Measurements from ENCODE around the gene KMT2A.

Gene KMT2A

DNA sequence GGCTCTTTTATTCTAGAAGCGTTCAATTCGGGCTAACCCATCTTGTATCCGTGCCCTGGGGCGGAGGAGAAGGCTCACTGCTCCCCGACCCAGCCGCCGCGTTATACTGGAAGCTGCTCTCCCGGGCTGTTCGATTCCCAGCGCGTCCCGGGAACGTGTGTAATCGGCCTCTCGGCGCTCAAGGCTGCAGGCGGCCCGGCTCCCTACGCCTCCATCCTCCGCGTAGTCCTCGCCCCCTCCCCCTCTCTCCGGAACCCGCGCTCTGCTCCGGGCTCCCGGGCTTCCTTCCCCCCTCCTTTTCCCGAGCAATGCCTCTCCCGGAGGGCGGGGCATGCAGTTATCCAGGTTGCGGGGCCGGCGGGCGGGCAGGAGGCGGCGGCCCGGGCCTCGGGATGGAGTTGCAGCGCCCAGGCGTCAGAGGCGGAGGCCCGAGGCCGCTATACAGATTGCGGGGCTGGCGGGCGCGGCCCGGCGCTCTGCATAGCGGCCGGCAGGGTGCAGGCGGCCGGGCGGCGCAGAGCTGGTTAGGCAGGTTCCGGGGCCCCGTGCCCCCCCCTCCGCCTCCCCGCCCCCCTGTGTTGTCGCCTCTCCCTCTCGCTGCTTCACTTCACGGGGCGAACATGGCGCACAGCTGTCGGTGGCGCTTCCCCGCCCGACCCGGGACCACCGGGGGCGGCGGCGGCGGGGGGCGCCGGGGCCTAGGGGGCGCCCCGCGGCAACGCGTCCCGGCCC, at the start of gene KMT2A:
Gene KMT2A, plus strand, starts transcription at position 600 of the 732 bp plus-strand sequence. Its CDS starts 21 bp downstream, at position 621.
- TF ChIP-seq EZH2 (optimal IDR thresholded peaks at IDR 0.05; ENCODE audit: low read depth, low read length), result no peak
- TF ChIP-seq, protein P1, sequence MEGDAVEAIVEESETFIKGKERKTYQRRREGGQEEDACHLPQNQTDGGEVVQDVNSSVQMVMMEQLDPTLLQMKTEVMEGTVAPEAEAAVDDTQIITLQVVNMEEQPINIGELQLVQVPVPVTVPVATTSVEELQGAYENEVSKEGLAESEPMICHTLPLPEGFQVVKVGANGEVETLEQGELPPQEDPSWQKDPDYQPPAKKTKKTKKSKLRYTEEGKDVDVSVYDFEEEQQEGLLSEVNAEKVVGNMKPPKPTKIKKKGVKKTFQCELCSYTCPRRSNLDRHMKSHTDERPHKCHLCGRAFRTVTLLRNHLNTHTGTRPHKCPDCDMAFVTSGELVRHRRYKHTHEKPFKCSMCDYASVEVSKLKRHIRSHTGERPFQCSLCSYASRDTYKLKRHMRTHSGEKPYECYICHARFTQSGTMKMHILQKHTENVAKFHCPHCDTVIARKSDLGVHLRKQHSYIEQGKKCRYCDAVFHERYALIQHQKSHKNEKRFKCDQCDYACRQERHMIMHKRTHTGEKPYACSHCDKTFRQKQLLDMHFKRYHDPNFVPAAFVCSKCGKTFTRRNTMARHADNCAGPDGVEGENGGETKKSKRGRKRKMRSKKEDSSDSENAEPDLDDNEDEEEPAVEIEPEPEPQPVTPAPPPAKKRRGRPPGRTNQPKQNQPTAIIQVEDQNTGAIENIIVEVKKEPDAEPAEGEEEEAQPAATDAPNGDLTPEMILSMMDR (IDR thresholded peaks at IDR 0.05; ENCODE audit: low read length), result no peak
- Histone ChIP-seq H3K4me2 (ENCODE audit: low read depth, low read length) (peak within 1 kb of the TSS; percentile 99), H3K36me3 (replicated peaks; ENCODE audit: insufficient read depth, low read length) (no peaks in the 10 kb centered on the region), H3K79me2 (ENCODE audit: low read length) (peaks cover 46% of the 10 kb centered on the region), H2AFZ (ENCODE audit: low read length) (peak within 1 kb of the TSS; percentile 75), H3K9me3 (replicated peaks; ENCODE audit: insufficient read depth, low read length) (no peaks in the 10 kb centered on the region), H4K20me1 (ENCODE audit: insufficient read depth, low read length) (peaks cover 21% of the 10 kb centered on the region), H3K9ac (ENCODE audit: low read length) (peak within 1 kb of the TSS; percentile 85), H3K4me1 (ENCODE audit: low read length) (peaks cover 12% of the 10 kb centered on the region), H3K27me3 (replicated peaks; ENCODE audit: insufficient read depth, low read length) (no peaks in the 10 kb centered on the region), H3K4me3 (ENCODE audit: low read length) (peak within 1 kb of the TSS; percentile 89), H3F3A (ENCODE audit: insufficient read depth, low read length) (peaks cover 31% of the 10 kb centered on the region; the same call in 1 of the 2 replicates), H3K9me2 (replicated peaks; ENCODE audit: insufficient read depth, low read length) (no peaks in the 10 kb centered on the region), H3K27ac (ENCODE audit: low read length) (peak within 1 kb of the TSS; percentile 89; the same call in 1 of the 2 replicates)
- peak; percentile 94 for DNase-seq

GRCh38 chr11:118396097-118396501, 40.2 kb upstream of the KMT2A start:
- peak; percentile 15 for DNase-seq
- H3K9ac ChIP-seq (ENCODE audit: low read length), result peak overlapping the region; percentile 14; the same call in 1 of the 2 replicates
- H3F3A ChIP-seq (ENCODE audit: insufficient read depth, low read length), result peaks cover 45% of the 10 kb centered on the region
- H3K27me3 ChIP-seq (replicated peaks; ENCODE audit: insufficient read depth, low read length), result no peaks in the 10 kb centered on the region
- H3K4me1 ChIP-seq (ENCODE audit: low read length), result peaks cover 50% of the 10 kb centered on the region
- no peaks in the 10 kb centered on the region for H4K20me1 ChIP-seq (ENCODE audit: insufficient read depth, low read length)
- no peak overlapping the region for H2AFZ ChIP-seq (ENCODE audit: low read length)
- no peaks in the 10 kb centered on the region for H3K36me3 ChIP-seq (replicated peaks; ENCODE audit: insufficient read depth, low read length)
- H3K4me3 ChIP-seq (ENCODE audit: low read length), result no peak overlapping the region
- no peaks in the 10 kb centered on the region for H3K9me2 ChIP-seq (replicated peaks; ENCODE audit: insufficient read depth, low read length)
- no peak for TF ChIP-seq EZH2phosphoT487 (IDR thresholded peaks at IDR 0.05; ENCODE audit: low read length)
- TF ChIP-seq EZH2 (optimal IDR thresholded peaks at IDR 0.05; ENCODE audit: low read depth, low read length), result no peak
- TF ChIP-seq, protein P1 (IDR thresholded peaks at IDR 0.05; ENCODE audit: low read length), result no peak
- H3K4me2 ChIP-seq (ENCODE audit: low read depth, low read length), result peak overlapping the region; percentile 31; the same call in 1 of the 2 replicates
- H3K9me3 ChIP-seq (replicated peaks; ENCODE audit: insufficient read depth, low read length), result no peaks in the 10 kb centered on the region
- H3K27ac ChIP-seq (ENCODE audit: low read length), result peak overlapping the region; percentile 63; the same call in 1 of the 2 replicates
- H3K79me2 ChIP-seq (ENCODE audit: low read length), result peaks cover 12% of the 10 kb centered on the region

- Histone ChIP-seq H3K79me2 (ENCODE audit: low read length) (peaks cover 25% of the 10 kb centered on the region), H3K9me3 (replicated peaks; ENCODE audit: insufficient read depth, low read length) (no peaks in the 10 kb centered on the region), H3K27ac (ENCODE audit: low read length) (peak overlapping the region; percentile 89; the same call in 1 of the 2 replicates), H3K4me2 (ENCODE audit: low read depth, low read length) (no peak overlapping the region), H3K9me2 (replicated peaks; ENCODE audit: insufficient read depth, low read length) (no peaks in the 10 kb centered on the region), H3K9ac (ENCODE audit: low read length) (no peak overlapping the region), H3K4me3 (ENCODE audit: low read length) (no peak overlapping the region), H3K27me3 (replicated peaks; ENCODE audit: insufficient read depth, low read length) (no peaks in the 10 kb centered on the region), H3K4me1 (ENCODE audit: low read length) (peaks cover 50% of the 10 kb centered on the region), H4K20me1 (ENCODE audit: insufficient read depth, low read length) (no peaks in the 10 kb centered on the region), H3K36me3 (replicated peaks; ENCODE audit: insufficient read depth, low read length) (no peaks in the 10 kb centered on the region), H3F3A (ENCODE audit: insufficient read depth, low read length) (peaks cover 46% of the 10 kb centered on the region), H2AFZ (ENCODE audit: low read length) (no peak overlapping the region)
- TF ChIP-seq EZH2phosphoT487 (IDR thresholded peaks at IDR 0.05; ENCODE audit: low read length) (no peak), EZH2 (optimal IDR thresholded peaks at IDR 0.05; ENCODE audit: low read depth, low read length) (no peak)
- TF ChIP-seq, protein P1 (IDR thresholded peaks at IDR 0.05; ENCODE audit: low read length), result no peak
- no peak for DNase-seq
Observed at GRCh38 chr11:118397448-118397847, 38.8 kb upstream of the KMT2A start.
